ENCODE data around the gene DIMT1.

The DIMT1 gene

GRCh38 chr5:62362701-62363100 lies 41.0 kb downstream of the DIMT1 start:
- no peak for DNase-seq

- no peak for DNase-seq
These were observed 49.5 kb downstream of the DIMT1 start for GRCh38 chr5:62354028-62354874.

GRCh38 chr5:62348723-62349481 lies 54.8 kb downstream of the DIMT1 start:
- DNase-seq = no peak

GRCh38 chr5:62347928-62348327 lies 55.8 kb downstream of the DIMT1 start:
- DNase-seq = no peak

- DNase-seq = no peak
These were observed 57.0 kb downstream of the DIMT1 start for GRCh38 chr5:62346748-62347147.

GRCh38 chr5:62343428-62343827 lies 60.3 kb downstream of the DIMT1 start:
- no peak for DNase-seq

- no peak for DNase-seq
These were observed 61.2 kb downstream of the DIMT1 start for GRCh38 chr5:62342476-62342837.

GRCh38 chr5:62341783-62342475 lies 61.8 kb downstream of the DIMT1 start:
- no peak for DNase-seq

- DNase-seq = no peak
These were observed 62.7 kb downstream of the DIMT1 start for GRCh38 chr5:62340979-62341378.

GRCh38 chr5:62340392-62340791 lies 63.3 kb downstream of the DIMT1 start:
- no peak for DNase-seq
